G401 (cell line): Measurements from ENCODE around the gene MAGI1. TPM values are rescaled to one million over a fixed set of nuclear protein-coding genes. Genes with fewer than 3 reads are reported as not detected.
A peak's percentile ranks its signal among the peaks of the same experiment; 100 is the strongest.

Experiments
- DNase-seq: peaks from one replicate; pipeline ENCODE4 v3.0.0-alpha.2; 2015; ENCODE audit warnings: low spot score
- in situ Hi-C: cut with HindIII; loops from 2 replicates; pipeline ENCODE4 v1.10.0; 2016; ENCODE audit warnings: low sequenced_read_pairs, mixed read lengths
- total RNA-seq: library from RNA; depleted of rRNA; stranded (reverse); fragments of >200 nt; shearing (Covaris generic); gene quantifications from 2 replicates; pipeline ENCODE4 v1.2.3, GENCODE V29; 2014

Gene MAGI1
- total RNA-seq, 1 experiment from 2014 or later, result 7.7 TPM

GRCh38 chr3:65833761-65834505 is 204.8 kb downstream of the MAGI1 start:
- in situ Hi-C loops, result no loop called here
- no peak for DNase-seq

- DNase-seq, result no peak
- in situ Hi-C loops, result no loop called here
Measured at GRCh38 chr3:65831733-65832425, 206.8 kb downstream of the MAGI1 start.

DNA sequence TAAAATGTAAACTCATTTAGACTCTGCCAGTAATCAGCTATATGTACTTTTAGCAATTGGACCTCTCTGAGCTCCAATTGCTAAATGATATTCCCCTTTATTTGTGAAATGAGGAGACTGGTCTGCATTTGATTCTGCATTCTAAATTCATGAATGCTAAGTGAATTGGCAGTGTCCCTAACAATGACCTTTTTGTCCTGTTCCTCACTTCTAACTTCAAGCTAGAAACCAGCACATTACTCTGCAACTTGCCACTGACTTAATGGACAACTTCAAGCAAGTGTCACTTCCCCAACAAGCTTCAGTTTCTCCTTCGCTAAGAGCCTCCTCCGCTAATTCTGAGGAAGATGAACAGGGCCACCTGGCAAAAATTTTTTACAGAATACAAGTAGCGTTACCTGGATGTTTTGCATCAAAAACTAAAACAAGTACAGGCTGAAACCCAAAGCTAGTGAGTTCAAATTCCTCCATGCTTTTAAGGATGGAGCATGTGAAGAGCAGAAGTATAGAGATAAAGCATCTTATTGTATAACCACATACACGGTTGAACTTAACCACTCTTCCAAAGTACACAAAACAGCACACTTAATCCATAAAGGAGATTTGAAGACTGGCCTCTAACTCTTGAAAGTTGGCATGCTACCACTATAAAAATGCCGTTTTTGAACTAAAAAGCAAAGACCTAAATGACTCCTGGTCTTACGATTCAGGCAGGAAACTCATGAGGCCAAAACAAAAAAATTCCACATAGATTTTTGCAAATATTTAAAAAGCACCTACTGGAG is 207.6 kb downstream of the MAGI1 start:
- in situ Hi-C loops, result no loop called here
- DNase-seq, result no peak

DNA sequence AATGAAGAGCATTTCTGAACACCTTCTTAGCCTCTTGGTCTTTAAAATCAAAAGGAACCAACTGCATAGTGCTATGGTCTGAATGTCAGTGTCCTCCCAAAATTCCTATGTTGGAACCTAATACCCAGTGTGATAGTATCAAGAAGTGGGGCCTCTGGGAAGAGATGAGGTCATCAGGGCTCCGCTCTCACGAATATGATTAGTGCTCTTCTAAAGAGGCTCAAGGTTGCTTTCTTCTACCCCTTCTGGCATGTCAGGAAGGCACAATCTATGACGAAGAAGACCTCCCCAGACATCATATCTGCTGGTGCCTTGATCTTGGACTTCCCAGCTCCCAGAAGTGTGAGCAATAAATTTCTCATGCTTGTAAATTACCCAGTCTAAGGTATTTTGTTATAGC is 209.5 kb downstream of the MAGI1 start:
- no peak for DNase-seq
- in situ Hi-C loops, result no loop called here

DNA sequence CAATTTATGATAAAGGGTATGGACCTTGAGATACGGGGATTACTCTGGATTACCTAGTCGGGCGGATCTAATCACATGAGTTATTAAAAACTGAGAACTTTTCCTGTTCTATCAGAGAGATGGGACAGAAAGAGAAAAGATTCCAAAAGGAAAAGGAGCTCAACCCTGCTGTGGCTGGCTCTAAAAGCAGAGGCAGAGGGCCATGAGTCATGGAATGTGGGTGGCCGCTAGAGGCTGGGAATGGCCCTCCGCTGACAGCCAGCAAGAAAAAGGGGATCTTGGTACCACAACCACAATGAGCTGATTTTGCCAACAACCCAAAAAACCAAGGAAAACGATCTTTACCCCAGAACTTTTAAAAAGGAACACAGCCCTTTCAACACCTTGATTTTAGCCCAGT is 210.0 kb downstream of the MAGI1 start:
- no peak for DNase-seq
- in situ Hi-C loops, result no loop called here

- in situ Hi-C loops, result no loop called here
- DNase-seq, result no peak
Measured at GRCh38 chr3:65827076-65827475, 211.6 kb downstream of the MAGI1 start.

- no peak for DNase-seq
- in situ Hi-C loops, result no loop called here
Measured at GRCh38 chr3:65824166-65824565, 214.6 kb downstream of the MAGI1 start.

- in situ Hi-C loops, result no loop called here
- no peak for DNase-seq
Measured at GRCh38 chr3:65820600-65820999, 218.1 kb downstream of the MAGI1 start.

- no peak for DNase-seq
- in situ Hi-C loops, result no loop called here
Measured at GRCh38 chr3:65819896-65820295, 218.8 kb downstream of the MAGI1 start.

- DNase-seq, result no peak
- in situ Hi-C loops, result no loop called here
Measured at GRCh38 chr3:65817553-65818126, 221.1 kb downstream of the MAGI1 start.

DNA sequence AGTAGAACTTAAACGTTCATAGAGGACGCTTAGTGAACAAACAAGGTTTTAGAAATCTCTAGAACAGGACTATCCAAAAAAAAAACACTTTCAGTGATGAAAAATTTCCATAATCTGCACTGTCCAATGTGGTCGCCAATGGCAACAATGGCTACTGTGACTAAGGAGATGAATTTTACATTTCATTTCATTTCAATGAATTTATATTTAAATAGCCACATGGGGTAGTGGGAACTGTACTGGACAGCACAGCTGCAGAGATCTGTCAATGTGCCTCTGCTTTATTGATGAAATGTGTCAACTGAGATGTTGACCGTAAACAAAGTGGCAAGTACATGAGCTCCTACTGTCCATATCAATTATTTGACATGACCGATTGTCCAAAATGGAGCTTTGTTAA is 222.5 kb downstream of the MAGI1 start:
- no peak for DNase-seq
- in situ Hi-C loops, result no loop called here

DNA sequence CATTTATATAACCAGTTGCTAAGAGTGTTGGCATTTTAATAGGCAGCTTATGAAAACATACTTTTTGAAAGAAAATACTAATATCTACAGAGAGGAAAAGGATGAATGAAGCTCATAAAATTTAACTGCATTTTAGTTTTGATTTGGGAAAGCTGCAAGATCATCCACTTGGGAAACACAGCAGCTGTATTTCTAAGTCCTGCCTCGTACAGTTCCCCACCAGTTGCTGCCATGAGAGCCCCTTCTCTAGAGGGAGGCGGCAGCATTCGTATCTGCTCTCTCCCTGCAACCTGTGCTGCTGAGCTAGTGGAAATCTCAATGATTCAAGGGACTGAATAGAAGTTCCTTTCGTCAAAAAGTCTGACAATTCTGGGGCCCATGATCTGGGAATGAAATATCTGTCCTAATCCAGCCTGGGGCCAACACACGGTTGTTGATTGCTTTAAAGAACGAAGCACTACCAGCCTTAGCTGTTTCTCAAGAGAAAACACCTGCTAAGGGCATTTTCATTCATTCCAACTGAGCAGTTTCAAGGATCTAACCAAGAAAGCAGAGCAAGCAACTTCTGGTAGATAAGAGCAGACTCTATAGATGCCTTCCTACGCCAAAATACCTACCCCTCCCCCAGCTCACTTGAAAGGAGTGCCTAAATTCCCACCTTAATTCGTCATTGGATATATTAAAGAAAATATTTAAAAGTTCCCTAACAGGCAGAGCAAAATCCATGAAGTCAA is 223.7 kb downstream of the MAGI1 start:
- in situ Hi-C loops, result no loop called here
- no peak for DNase-seq

GRCh38 chr3:65811892-65812291 is 226.8 kb downstream of the MAGI1 start:
- DNase-seq, result no peak
- in situ Hi-C loops, result no loop called here

- in situ Hi-C loops, result no loop called here
- DNase-seq, result peak; percentile 66
Measured at GRCh38 chr3:65811086-65811761, 227.5 kb downstream of the MAGI1 start.

DNA sequence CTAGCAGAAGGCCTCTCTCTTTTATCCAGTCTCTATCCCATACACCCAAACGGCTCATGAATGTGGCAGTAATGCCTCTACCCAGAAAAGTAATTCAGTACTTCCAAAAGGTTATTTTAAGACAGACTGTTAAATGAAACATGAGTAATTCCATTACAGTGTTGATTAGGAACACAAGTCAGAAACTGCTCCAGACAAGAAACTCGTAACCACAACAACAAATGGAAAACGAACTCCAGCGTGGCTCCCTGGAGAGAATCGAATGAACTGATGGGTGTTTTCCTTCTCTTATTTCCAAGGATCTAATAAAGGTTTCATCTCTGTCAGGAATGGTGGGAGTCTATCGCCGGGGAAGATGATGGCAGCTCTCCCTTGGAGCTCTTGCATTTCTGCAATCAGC is 228.4 kb downstream of the MAGI1 start:
- in situ Hi-C loops, result no loop called here

GRCh38 chr3:65809641-65810150 is 229.0 kb downstream of the MAGI1 start:
- no peak for DNase-seq
- in situ Hi-C loops, result no loop called here

More for the DNA sequence above, 228.4 kb downstream of the MAGI1 start:
- DNase-seq, result no peak

- DNase-seq, result no peak
- in situ Hi-C loops, result no loop called here
Measured at GRCh38 chr3:65808824-65809223, 229.9 kb downstream of the MAGI1 start.

DNA sequence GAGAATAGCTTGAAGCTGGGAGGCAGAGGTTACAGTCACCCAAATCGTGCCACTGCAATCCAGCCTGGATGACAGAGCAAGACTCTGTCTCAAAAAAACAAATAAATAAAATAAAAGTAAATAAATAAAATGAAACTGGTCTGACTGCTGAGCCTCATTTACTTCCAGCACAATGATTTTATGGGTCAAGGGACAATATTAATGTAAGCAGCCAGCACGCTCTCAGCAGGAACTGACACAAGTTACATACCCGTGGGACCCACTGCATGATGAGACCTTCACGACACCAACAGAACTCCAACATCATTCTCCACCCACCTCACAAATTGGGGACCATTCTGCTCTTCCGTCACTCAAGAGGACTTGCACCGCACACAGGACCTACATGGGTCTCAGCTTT is 230.3 kb downstream of the MAGI1 start:
- in situ Hi-C loops, result no loop called here
- DNase-seq, result no peak
